ENCODE data around the gene SLIT3. TPM values are rescaled to one million over a fixed set of nuclear protein-coding genes. Genes with fewer than 3 reads are reported as not detected.

Gene SLIT3
- polyA plus RNA-seq, 1 of the 3 experiments (the other 2 are of a cell fraction): 119 TPM

DNA sequence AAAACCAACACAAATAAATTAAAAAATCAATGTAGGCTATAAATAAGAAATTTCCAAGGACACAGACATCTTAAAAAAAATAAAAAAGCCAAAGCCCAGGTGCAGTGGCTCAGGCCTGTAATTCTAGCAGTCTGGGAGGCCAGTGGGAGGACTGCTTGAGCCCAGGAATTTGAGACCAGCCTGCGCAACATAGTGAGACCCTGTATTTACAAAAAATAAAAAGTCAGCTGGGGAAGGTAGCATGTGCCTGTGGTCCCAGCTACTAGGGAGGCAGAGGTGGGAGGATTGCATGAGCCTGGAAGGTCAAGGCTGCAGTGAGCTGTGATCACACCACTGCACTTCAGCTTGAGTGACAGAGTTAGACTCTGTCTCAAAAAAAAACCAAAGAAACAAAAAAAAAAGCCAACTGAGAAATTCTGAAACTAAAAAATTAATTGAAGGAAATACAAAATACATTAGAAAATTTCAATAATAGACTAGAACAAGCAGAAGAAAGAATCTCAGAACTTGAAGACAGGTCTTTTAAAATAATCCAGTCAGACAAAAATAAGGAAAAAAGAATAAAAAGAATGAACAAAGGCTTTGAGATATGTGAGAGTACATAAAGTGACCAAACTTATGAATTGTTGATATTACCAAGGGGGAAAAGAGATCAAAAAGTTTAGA, 572.3 kb downstream of the SLIT3 start:
- 100% methylated on average over 1 of the region's 1 CpG for WGBS (ENCODE audit: low lambda C conversion rate)

More for the DNA sequence above, 572.3 kb downstream of the SLIT3 start:
- Histone ChIP-seq H4K20me1 (ENCODE audit: insufficient read depth) (no peaks in the 10 kb centered on the region), H3K4me1 (ENCODE audit: control insufficient read depth in 1 of 2, insufficient read depth in 2 of 2, low read depth in 1 of 2, low read length in 1 of 2) (peaks cover 0 to 7% of the 10 kb centered on the region in 2 experiments; a peak in 1 of 4 replicates), H3F3A (replicated peaks; ENCODE audit: insufficient read depth) (peaks cover 2% of the 10 kb centered on the region), H3K79me2 (ENCODE audit: insufficient read depth) (no peaks in the 10 kb centered on the region), H3K27me3 (ENCODE audit: insufficient read depth) (no peaks in the 10 kb centered on the region), H3K36me3 (replicated peaks in 1 of 2; ENCODE audit: control insufficient read depth in 1 of 2, insufficient read depth in 2 of 2, low read length in 1 of 2) (peaks cover 20 to 38% of the 10 kb centered on the region in 2 experiments), H3K9me2 (no peaks in the 10 kb centered on the region), H2AFZ (ENCODE audit: low read depth) (no peak overlapping the region), H3K4me3 (ENCODE audit: low read depth in 2 of 2, low read length in 1 of 2) (no peak overlapping the region), H3K9me3 (no peaks in the 10 kb centered on the region), H3K27ac (ENCODE audit: low read depth in 2 of 2, low read length in 1 of 2) (no peak overlapping the region), H3K4me2 (no peak overlapping the region), H3K9ac (no peak overlapping the region)
- ChIA-PET CTCF (no interaction called here), POLR2A (no interaction called here)
- TF ChIP-seq NFIC (IDR thresholded peaks at IDR 0.05; ENCODE audit: borderline replicate concordance): no peak
- no peak for TF ChIP-seq IRF3 (IDR thresholded peaks at IDR 0.05; ENCODE audit: low read depth, low read length)
- no peak for TF ChIP-seq FOXJ3 (CRISPR knock-in tag; IDR thresholded peaks at IDR 0.05)
- TF ChIP-seq, protein P1, sequence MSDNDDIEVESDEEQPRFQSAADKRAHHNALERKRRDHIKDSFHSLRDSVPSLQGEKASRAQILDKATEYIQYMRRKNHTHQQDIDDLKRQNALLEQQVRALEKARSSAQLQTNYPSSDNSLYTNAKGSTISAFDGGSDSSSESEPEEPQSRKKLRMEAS (IDR thresholded peaks at IDR 0.05; ENCODE audit: low read depth): no peak
- no peak for TF ChIP-seq POLR2AphosphoS5 (IDR thresholded peaks at IDR 0.05; ENCODE audit: low read depth, low read length)
- TF ChIP-seq ELF1 (IDR thresholded peaks at IDR 0.05): no peak
- no peak for TF ChIP-seq TAF1 (IDR thresholded peaks at IDR 0.05; ENCODE audit: borderline replicate concordance, low read depth, low read length)
- no peak for TF ChIP-seq REST (IDR thresholded peaks at IDR 0.05; ENCODE audit: low read depth, low read length)
- TF ChIP-seq MEF2A (IDR thresholded peaks at IDR 0.05; ENCODE audit: borderline replicate concordance, low read depth): no peak
- TF ChIP-seq CHD2 (IDR thresholded peaks at IDR 0.05; ENCODE audit: low read length, partially characterized antibody): no peak
- TF ChIP-seq MXI1 (IDR thresholded peaks at IDR 0.05; ENCODE audit: low read depth, low read length): no peak
- no peak for TF ChIP-seq EZH2phosphoT487 (IDR thresholded peaks at IDR 0.05; ENCODE audit: borderline replicate concordance, low read depth)
- TF ChIP-seq YY1 (IDR thresholded peaks at IDR 0.05; ENCODE audit: low read depth): no peak
- no peak for DNase-seq

Measured in SK-N-SH (cell line).